Sigmoid colon (tissue), 4 donors: ENCODE data around the gene PCK2.

ENCODE experiments used
- EP300 ChIP-seq, 4 donors: sonication (generic); formaldehyde crosslinking; IDR thresholded peaks; one replicate each; pipeline ENCODE4 v1.6.1; 2017; ENCODE audit warnings: antibody characterized with exemption in 4 of 4
- POLR2A ChIP-seq, 2 donors: fragments of 450-650 bp; IDR thresholded peaks; one replicate each; pipeline ENCODE4 v1.6.1; 2016; ENCODE audit warnings: antibody characterized with exemption in 2 of 2, mild to moderate bottlenecking in 2 of 2, moderate library complexity in 2 of 2
- TF ChIP-seq, protein P1 (sequence below), 4 experiments: fragments of 450-650 bp in 3 of 4; fragments of 200-600 bp in 1 of 4; IDR thresholded peaks; one replicate each; pipeline ENCODE4 v1.5.1; 2016 to 2019; ENCODE audit warnings: antibody characterized with exemption in 4 of 4, mild to moderate bottlenecking in 3 of 4, moderate library complexity in 2 of 4

DNA sequence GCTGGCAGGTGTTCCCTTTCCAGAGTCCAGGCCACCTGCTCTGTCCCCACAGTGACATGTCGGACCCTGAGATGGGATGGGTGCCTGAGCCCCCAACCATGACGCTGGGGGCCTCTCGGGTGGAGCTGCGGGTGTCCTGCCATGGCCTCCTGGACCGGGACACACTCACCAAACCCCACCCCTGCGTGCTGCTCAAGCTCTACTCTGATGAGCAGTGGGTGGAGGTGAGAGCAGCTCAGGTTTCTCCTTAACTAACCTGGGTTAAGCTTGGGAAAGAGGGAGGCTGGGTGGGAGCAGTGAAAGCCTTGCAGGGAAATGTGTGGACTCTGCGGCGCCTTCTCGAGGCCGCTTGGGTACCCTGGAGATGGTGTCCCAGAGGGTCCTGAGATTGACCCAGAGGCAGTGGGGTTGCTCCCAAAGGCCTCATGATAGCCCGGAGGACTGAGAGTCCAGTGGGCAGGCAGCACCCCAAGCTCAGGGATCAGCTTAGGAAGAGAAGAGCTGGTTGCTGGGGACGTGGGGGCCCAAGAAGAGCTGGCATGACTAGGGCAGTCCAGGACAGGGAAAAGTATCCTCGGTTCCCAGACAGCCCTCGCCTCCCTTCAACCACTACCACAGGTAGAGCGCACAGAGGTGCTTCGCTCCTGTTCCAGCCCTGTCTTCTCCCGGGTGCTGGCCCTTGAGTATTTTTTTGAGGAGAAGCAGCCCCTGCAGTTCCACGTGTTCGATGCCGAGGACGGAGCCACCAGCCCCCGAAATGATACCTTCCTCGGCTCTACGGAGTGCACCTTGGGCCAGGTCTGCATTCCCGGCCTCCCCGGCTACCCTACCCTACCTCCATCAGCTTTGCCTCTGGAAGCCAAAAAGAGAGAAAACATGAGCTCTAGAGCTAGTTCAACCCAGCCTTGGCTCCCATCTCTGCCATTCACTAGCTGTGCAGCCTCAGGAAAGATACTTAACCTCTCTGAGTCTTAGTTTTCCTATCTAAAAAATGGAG lies 20.9 kb upstream of the PCK2 start:
- TF ChIP-seq POLR2A (IDR thresholded peaks at IDR 0.05) (no peak), EP300 (IDR thresholded peaks at IDR 0.05) (no peak)
- TF ChIP-seq, protein P1, sequence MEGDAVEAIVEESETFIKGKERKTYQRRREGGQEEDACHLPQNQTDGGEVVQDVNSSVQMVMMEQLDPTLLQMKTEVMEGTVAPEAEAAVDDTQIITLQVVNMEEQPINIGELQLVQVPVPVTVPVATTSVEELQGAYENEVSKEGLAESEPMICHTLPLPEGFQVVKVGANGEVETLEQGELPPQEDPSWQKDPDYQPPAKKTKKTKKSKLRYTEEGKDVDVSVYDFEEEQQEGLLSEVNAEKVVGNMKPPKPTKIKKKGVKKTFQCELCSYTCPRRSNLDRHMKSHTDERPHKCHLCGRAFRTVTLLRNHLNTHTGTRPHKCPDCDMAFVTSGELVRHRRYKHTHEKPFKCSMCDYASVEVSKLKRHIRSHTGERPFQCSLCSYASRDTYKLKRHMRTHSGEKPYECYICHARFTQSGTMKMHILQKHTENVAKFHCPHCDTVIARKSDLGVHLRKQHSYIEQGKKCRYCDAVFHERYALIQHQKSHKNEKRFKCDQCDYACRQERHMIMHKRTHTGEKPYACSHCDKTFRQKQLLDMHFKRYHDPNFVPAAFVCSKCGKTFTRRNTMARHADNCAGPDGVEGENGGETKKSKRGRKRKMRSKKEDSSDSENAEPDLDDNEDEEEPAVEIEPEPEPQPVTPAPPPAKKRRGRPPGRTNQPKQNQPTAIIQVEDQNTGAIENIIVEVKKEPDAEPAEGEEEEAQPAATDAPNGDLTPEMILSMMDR (IDR thresholded peaks at IDR 0.05): no peak
